GM23338 (cell line): Measurements from ENCODE around the gene DAD1. TPM values are rescaled to one million over a fixed set of nuclear protein-coding genes. Genes with fewer than 3 reads are reported as not detected.

Experiments
- ATAC-seq: fragments of 200-7000 bp; cut with Tn5 transposase; 3 replicates; pipeline ENCODE4 v1.9.1; 2020
- DNase-seq: peaks from one replicate; pipeline ENCODE4 v3.0.0-alpha.2; 2015; ENCODE audit warnings: low spot score
- H2AFZ ChIP-seq: fragments of 200-600 bp; sonication (generic); 2 replicates; pipeline ENCODE4 v1.8.0; 2016; ENCODE audit warnings: antibody characterized with exemption, mild to moderate bottlenecking, moderate library complexity
- H3F3A ChIP-seq: fragments of 200-600 bp; sonication (generic); replicated peaks from 2 replicates; pipeline ENCODE4 v1.8.0; 2017; ENCODE audit warnings: antibody characterized with exemption, mixed run types, low read depth
- H3K27ac ChIP-seq: fragments of 200-600 bp; sonication (generic); 2 replicates; pipeline ENCODE4 v1.6.1; 2016; ENCODE audit warnings: low read depth
- H3K27me3 ChIP-seq: fragments of 200-600 bp; sonication (generic); 2 replicates; pipeline ENCODE4 v1.8.0; 2016; ENCODE audit warnings: mild to moderate bottlenecking, mixed run types, moderate library complexity; ENCODE audit not compliant: insufficient read depth
- H3K36me3 ChIP-seq: fragments of 200-600 bp; sonication (generic); 2 replicates; pipeline ENCODE4 v1.8.0; 2016; ENCODE audit warnings: mild to moderate bottlenecking; ENCODE audit not compliant: insufficient read depth
- H3K4me1 ChIP-seq: fragments of 200-600 bp; sonication (generic); 2 replicates; pipeline ENCODE4 v1.8.0; 2016; ENCODE audit warnings: mild to moderate bottlenecking, moderate library complexity; ENCODE audit not compliant: insufficient read depth
- H3K4me2 ChIP-seq: fragments of 200-600 bp; sonication (generic); 2 replicates; pipeline ENCODE4 v1.7.1; 2017; ENCODE audit warnings: mixed run types
- H3K4me3 ChIP-seq: fragments of 200-600 bp; sonication (generic); 2 replicates; pipeline ENCODE4 v1.6.1; 2016; ENCODE audit warnings: mixed run types
- H3K79me2 ChIP-seq: fragments of 200-600 bp; sonication (generic); replicated peaks from 2 replicates; pipeline ENCODE4 v1.8.0; 2017; ENCODE audit warnings: mild to moderate bottlenecking; ENCODE audit not compliant: insufficient read depth
- H3K9me2 ChIP-seq: fragments of 200-600 bp; sonication (generic); 2 replicates; pipeline ENCODE4 v1.8.0; 2017; ENCODE audit not compliant: insufficient read depth
- H4K20me1 ChIP-seq: fragments of 200-600 bp; sonication (generic); replicated peaks from 2 replicates; pipeline ENCODE4 v1.8.0; 2017; ENCODE audit warnings: mild to moderate bottlenecking; ENCODE audit not compliant: insufficient read depth
- H3K27ac Mint-ChIP-seq: 2 replicates; pipeline ENCODE4 v1.8.0; 2020; ENCODE audit warnings: inconsistent platforms, mild to moderate bottlenecking, moderate library complexity, mixed read lengths
- H3K27me3 Mint-ChIP-seq: 3 replicates; pipeline ENCODE4 v1.8.0; 2022; ENCODE audit warnings: low read depth, mild to moderate bottlenecking, moderate library complexity, mixed read lengths, inconsistent platforms; ENCODE audit not compliant: insufficient read depth, poor library complexity
- H3K36me3 Mint-ChIP-seq: 3 replicates; pipeline ENCODE4 v1.8.0; 2021; ENCODE audit warnings: low read depth, mild to moderate bottlenecking, inconsistent platforms, moderate library complexity, mixed read lengths
- H3K4me1 Mint-ChIP-seq: 3 replicates; pipeline ENCODE4 v1.8.0; 2020; ENCODE audit warnings: mild to moderate bottlenecking, inconsistent platforms, mixed read lengths
- H3K4me3 Mint-ChIP-seq: 3 replicates; pipeline ENCODE4 v1.8.0; 2021; ENCODE audit warnings: moderate library complexity, mild to moderate bottlenecking, inconsistent platforms, mixed read lengths
- H3K9me3 Mint-ChIP-seq: 3 replicates; pipeline ENCODE4 v1.8.0; 2020; ENCODE audit warnings: moderate library complexity, mild to moderate bottlenecking, inconsistent platforms, mixed read lengths
- CREB1 ChIP-seq: fragments of 250-450 bp; sonication (Bioruptor Pico); IDR thresholded peaks from 2 replicates; pipeline ENCODE4 v1.5.0; 2020; ENCODE audit warnings: low read depth, mild to moderate bottlenecking, moderate library complexity
- CTCF ChIP-seq, 2 experiments: fragments of 200-600 bp in 1 of 2; sonication (generic) in 1 of 2; conservative IDR thresholded peaks; 2 replicates each; pipeline versions ENCODE4 v1.5.1 to v1.6.1; 2016 to 2017; ENCODE audit warnings: antibody characterized with exemption in 2 of 2, low read depth in 2 of 2, mild to moderate bottlenecking in 2 of 2, moderate library complexity in 1 of 2
- ETS1 ChIP-seq: IDR thresholded peaks from 2 replicates; pipeline ENCODE4 v1.6.1; 2016; ENCODE audit warnings: antibody characterized with exemption
- EZH2 ChIP-seq: fragments of 200-600 bp; sonication (generic); IDR thresholded peaks from one replicate; pipeline ENCODE4 v1.8.0; 2017; ENCODE audit warnings: antibody characterized with exemption, mild to moderate bottlenecking, low read depth; ENCODE audit not compliant: unreplicated experiment
- EZH2phosphoT487 ChIP-seq: fragments of 200-600 bp; sonication (generic); IDR thresholded peaks from one replicate; pipeline ENCODE4 v1.8.1; 2018; ENCODE audit warnings: antibody characterized with exemption; ENCODE audit not compliant: unreplicated experiment
- JUNB ChIP-seq: IDR thresholded peaks from one replicate; pipeline ENCODE4 v1.6.1; 2016; ENCODE audit warnings: antibody characterized with exemption; ENCODE audit not compliant: unreplicated experiment
- NANOG ChIP-seq: IDR thresholded peaks from 2 replicates; pipeline ENCODE4 v1.6.1; 2016; ENCODE audit warnings: antibody characterized with exemption, borderline replicate concordance
- POLR2AphosphoS5 ChIP-seq: IDR thresholded peaks from 2 replicates; pipeline ENCODE4 v1.6.1; 2016; ENCODE audit warnings: antibody characterized with exemption, low read depth
- REST ChIP-seq: IDR thresholded peaks from one replicate; pipeline ENCODE4 v1.6.1; 2018; ENCODE audit warnings: antibody characterized with exemption; ENCODE audit not compliant: unreplicated experiment
- STAT1 ChIP-seq: IDR thresholded peaks from one replicate; pipeline ENCODE4 v1.6.1; 2016; ENCODE audit warnings: antibody characterized with exemption; ENCODE audit not compliant: unreplicated experiment
- ZNF114 ChIP-seq: fragments of 250-450 bp; sonication (Bioruptor Pico); IDR thresholded peaks from 2 replicates; pipeline ENCODE4 v1.5.0; 2020; ENCODE audit warnings: mild to moderate bottlenecking, moderate library complexity
- ZNF331 ChIP-seq: fragments of 250-450 bp; sonication (Bioruptor Pico); IDR thresholded peaks from 2 replicates; pipeline ENCODE4 v1.5.0; 2020; ENCODE audit warnings: low read depth, mild to moderate bottlenecking, moderate library complexity
- ZNF462 ChIP-seq: fragments of 250-450 bp; sonication (Bioruptor Pico); IDR thresholded peaks from 2 replicates; pipeline ENCODE4 v1.5.0; 2020; ENCODE audit warnings: mild to moderate bottlenecking, moderate library complexity
- polyA plus RNA-seq: library from polyadenylated mRNA; unstranded; fragments of >200 nt; fragmentation: Nextera tagmentation; extraction: Ambion mirVana; gene quantifications from 2 replicates; pipeline ENCODE4 v1.2.1, GENCODE V29; 2016
- total RNA-seq: library from RNA; depleted of rRNA; stranded (reverse); fragments of >200 nt; shearing (Covaris generic); gene quantifications from 2 replicates; pipeline ENCODE4 v1.2.3, GENCODE V29; 2014

The DAD1 gene
- total and polyA plus RNA-seq, 2 experiments from 2014 or later: 180 to 252 TPM

- DNase-seq (no peak), ATAC-seq (no peak)
- Histone ChIP-seq H2AFZ (peak overlapping the region; percentile 28; the same call in 1 of the 2 replicates), H3K4me3 (no peak overlapping the region), H3K27me3 (no peaks in the 10 kb centered on the region), H3K36me3 (no peaks in the 10 kb centered on the region), H3K27ac (no peak overlapping the region), H3K4me1 (peaks cover 40% of the 10 kb centered on the region), H4K20me1 (no peaks in the 10 kb centered on the region), H3K4me2 (no peak overlapping the region), H3K79me2 (no peaks in the 10 kb centered on the region), H3F3A (peaks cover 12% of the 10 kb centered on the region), H3K9me2 (peaks cover 4% of the 10 kb centered on the region; the same call in 1 of the 2 replicates)
- H3K4me3 Mint-ChIP-seq: no peak overlapping the region
- no peaks in the 10 kb centered on the region for H3K36me3 Mint-ChIP-seq
- H3K4me1 Mint-ChIP-seq: peaks cover 34% of the 10 kb centered on the region
- H3K27me3 Mint-ChIP-seq: peaks cover 5% of the 10 kb centered on the region
- H3K27ac Mint-ChIP-seq: no peak overlapping the region
- no peaks in the 10 kb centered on the region for H3K9me3 Mint-ChIP-seq
- no peak for TF ChIP-seq ZNF462
- TF ChIP-seq ZNF114 (CRISPR knock-in tag): no peak
- no peak for TF ChIP-seq ZNF331 (CRISPR knock-in tag)
- no peak for TF ChIP-seq ETS1
- TF ChIP-seq NANOG: no peak
- no peak for TF ChIP-seq EZH2
- TF ChIP-seq CTCF (conservative IDR thresholded peaks at IDR 0.05; ENCODE audit: low read depth in 2 of 2): no peak
- TF ChIP-seq REST: no peak
- no peak for TF ChIP-seq JUNB
- no peak for TF ChIP-seq CREB1 (CRISPR knock-in tag)
- TF ChIP-seq POLR2AphosphoS5: no peak
- no peak for TF ChIP-seq EZH2phosphoT487
- TF ChIP-seq STAT1: no peak
Measured at GRCh38 chr14:22544881-22545420, 44.1 kb downstream of the DAD1 start.
